ENCODE results near the gene ITGB5. TPM values are rescaled to one million over a fixed set of nuclear protein-coding genes. Genes with fewer than 3 reads are reported as not detected.

ITGB5 gene
- total RNA-seq, 1 experiment from 2014 or later: 339 TPM

DNA sequence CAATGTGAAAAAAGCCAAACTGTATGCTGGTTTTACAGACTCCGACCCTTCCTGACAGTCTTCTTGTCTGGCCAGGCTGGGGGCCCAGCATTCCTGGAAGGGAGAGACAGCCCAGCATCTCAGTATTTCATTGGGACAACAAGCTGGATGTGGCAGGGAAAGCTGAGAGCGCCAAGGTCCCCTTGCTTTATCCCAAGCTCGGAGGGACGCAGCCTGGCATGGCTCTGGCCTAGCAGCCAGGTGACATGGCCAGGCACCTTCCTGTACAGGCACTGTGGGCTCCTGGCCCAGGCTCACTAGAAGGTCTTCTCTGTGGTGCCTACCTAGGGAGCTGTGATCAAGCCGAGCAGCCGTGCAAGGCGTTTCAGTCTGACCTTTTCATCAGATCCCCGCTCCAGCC lies 124.0 kb downstream of the ITGB5 start (continued):
- TF ChIP-seq TEAD1 (CRISPR knock-in tag; IDR thresholded peaks at IDR 0.05) (no peak), JAZF1 (CRISPR knock-in tag; IDR thresholded peaks at IDR 0.05) (no peak)
- TF ChIP-seq, protein P1, sequence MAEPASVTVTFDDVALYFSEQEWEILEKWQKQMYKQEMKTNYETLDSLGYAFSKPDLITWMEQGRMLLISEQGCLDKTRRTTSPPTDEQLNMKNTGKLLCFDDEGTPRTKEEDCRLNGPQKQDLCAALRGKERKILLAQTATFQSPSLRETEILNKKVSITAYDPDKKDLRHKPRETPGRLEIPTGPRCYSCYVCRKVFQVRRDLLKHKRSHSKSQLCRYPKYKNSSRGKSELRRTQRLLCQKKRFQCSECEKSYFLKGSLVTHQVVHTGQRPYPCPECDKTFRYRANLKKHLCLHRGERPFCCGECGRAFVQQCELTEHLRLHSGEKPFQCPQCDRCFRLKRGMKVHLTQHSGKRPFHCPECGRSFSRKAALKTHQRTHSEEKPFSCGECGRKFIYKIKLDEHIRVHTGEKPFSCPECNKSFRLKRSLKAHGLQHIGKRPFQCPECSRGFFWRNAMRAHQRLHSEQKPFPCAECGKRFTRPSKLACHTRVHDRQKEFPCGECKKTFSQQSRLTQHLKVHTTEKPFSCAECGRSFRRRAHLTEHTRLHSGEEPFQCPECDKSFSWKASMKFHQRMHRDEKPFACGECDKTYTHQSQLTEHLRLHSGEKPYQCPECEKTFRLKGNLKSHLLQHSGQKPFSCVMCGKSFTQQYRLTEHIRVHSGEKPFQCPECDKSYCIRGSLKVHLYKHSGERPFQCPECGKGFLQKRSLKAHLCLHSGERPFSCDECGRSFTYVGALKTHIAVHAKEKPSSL (CRISPR knock-in tag; conservative IDR thresholded peaks at IDR 0.05): no peak

DNA sequence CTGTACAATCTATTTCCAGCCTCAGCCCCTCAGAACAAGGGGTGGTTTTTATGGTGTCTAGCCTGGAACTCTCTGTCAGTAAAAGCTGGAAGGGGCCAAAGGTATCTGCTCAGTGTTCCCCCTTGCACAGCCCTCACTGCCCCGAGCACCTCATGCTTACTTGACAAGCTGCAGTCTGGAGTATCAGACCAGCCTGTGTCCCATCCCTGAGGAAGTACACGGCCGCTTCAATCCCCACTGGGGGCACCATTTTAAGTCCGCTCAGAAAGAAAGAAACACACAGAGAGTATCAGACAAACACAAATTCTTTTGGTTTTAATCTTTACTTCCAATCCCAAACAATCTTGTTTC lies 124.5 kb downstream of the ITGB5 start:
- CTCF ChIA-PET: interaction anchor here (0.9 to 4.1 kb wide), 3 partner anchors 139 to 166 kb away, joined by 3 to 51 read pairs (median 13); no protein-coding TSS in a partner anchor
- POLR2A ChIA-PET: no interaction called here
- peaks cover 48% of the 10 kb centered on the region for H3K36me3 Mint-ChIP-seq
- H3K4me1 Mint-ChIP-seq: peaks cover 35% of the 10 kb centered on the region
- peak overlapping the region; percentile 50; the same call in 1 of the 2 replicates for H3K27ac Mint-ChIP-seq
- H3K4me3 Mint-ChIP-seq: no peak overlapping the region
- H3K9me3 Mint-ChIP-seq: no peaks in the 10 kb centered on the region
- no peak for TF ChIP-seq ATF1 (CRISPR knock-in tag; IDR thresholded peaks at IDR 0.05)
- no peak for TF ChIP-seq ZNF138 (CRISPR knock-in tag; conservative IDR thresholded peaks at IDR 0.05)
- TF ChIP-seq TCF7 (CRISPR knock-in tag; IDR thresholded peaks at IDR 0.05; ENCODE audit: low read depth): no peak
- TF ChIP-seq, protein P2, sequence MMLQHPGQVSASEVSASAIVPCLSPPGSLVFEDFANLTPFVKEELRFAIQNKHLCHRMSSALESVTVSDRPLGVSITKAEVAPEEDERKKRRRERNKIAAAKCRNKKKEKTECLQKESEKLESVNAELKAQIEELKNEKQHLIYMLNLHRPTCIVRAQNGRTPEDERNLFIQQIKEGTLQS (CRISPR knock-in tag; conservative IDR thresholded peaks at IDR 0.05): no peak
- TF ChIP-seq, protein P3, sequence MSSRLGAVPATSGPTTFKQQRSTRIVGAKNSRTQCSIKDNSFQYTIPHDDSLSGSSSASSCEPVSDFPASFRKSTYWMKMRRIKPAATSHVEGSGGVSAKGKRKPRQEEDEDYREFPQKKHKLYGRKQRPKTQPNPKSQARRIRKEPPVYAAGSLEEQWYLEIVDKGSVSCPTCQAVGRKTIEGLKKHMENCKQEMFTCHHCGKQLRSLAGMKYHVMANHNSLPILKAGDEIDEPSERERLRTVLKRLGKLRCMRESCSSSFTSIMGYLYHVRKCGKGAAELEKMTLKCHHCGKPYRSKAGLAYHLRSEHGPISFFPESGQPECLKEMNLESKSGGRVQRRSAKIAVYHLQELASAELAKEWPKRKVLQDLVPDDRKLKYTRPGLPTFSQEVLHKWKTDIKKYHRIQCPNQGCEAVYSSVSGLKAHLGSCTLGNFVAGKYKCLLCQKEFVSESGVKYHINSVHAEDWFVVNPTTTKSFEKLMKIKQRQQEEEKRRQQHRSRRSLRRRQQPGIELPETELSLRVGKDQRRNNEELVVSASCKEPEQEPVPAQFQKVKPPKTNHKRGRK (CRISPR knock-in tag; IDR thresholded peaks at IDR 0.05; ENCODE audit: borderline replicate concordance): no peak
- no peak for TF ChIP-seq OVOL2 (CRISPR knock-in tag; IDR thresholded peaks at IDR 0.05; ENCODE audit: borderline replicate concordance)
- TF ChIP-seq, protein P4, sequence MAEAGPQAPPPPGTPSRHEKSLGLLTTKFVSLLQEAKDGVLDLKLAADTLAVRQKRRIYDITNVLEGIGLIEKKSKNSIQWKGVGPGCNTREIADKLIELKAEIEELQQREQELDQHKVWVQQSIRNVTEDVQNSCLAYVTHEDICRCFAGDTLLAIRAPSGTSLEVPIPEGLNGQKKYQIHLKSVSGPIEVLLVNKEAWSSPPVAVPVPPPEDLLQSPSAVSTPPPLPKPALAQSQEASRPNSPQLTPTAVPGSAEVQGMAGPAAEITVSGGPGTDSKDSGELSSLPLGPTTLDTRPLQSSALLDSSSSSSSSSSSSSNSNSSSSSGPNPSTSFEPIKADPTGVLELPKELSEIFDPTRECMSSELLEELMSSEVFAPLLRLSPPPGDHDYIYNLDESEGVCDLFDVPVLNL (CRISPR knock-in tag; IDR thresholded peaks at IDR 0.05; ENCODE audit: borderline replicate concordance, low read depth): no peak
- TF ChIP-seq, protein P5, sequence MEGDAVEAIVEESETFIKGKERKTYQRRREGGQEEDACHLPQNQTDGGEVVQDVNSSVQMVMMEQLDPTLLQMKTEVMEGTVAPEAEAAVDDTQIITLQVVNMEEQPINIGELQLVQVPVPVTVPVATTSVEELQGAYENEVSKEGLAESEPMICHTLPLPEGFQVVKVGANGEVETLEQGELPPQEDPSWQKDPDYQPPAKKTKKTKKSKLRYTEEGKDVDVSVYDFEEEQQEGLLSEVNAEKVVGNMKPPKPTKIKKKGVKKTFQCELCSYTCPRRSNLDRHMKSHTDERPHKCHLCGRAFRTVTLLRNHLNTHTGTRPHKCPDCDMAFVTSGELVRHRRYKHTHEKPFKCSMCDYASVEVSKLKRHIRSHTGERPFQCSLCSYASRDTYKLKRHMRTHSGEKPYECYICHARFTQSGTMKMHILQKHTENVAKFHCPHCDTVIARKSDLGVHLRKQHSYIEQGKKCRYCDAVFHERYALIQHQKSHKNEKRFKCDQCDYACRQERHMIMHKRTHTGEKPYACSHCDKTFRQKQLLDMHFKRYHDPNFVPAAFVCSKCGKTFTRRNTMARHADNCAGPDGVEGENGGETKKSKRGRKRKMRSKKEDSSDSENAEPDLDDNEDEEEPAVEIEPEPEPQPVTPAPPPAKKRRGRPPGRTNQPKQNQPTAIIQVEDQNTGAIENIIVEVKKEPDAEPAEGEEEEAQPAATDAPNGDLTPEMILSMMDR (IDR thresholded peaks at IDR 0.05): no peak
- TF ChIP-seq, protein P6, sequence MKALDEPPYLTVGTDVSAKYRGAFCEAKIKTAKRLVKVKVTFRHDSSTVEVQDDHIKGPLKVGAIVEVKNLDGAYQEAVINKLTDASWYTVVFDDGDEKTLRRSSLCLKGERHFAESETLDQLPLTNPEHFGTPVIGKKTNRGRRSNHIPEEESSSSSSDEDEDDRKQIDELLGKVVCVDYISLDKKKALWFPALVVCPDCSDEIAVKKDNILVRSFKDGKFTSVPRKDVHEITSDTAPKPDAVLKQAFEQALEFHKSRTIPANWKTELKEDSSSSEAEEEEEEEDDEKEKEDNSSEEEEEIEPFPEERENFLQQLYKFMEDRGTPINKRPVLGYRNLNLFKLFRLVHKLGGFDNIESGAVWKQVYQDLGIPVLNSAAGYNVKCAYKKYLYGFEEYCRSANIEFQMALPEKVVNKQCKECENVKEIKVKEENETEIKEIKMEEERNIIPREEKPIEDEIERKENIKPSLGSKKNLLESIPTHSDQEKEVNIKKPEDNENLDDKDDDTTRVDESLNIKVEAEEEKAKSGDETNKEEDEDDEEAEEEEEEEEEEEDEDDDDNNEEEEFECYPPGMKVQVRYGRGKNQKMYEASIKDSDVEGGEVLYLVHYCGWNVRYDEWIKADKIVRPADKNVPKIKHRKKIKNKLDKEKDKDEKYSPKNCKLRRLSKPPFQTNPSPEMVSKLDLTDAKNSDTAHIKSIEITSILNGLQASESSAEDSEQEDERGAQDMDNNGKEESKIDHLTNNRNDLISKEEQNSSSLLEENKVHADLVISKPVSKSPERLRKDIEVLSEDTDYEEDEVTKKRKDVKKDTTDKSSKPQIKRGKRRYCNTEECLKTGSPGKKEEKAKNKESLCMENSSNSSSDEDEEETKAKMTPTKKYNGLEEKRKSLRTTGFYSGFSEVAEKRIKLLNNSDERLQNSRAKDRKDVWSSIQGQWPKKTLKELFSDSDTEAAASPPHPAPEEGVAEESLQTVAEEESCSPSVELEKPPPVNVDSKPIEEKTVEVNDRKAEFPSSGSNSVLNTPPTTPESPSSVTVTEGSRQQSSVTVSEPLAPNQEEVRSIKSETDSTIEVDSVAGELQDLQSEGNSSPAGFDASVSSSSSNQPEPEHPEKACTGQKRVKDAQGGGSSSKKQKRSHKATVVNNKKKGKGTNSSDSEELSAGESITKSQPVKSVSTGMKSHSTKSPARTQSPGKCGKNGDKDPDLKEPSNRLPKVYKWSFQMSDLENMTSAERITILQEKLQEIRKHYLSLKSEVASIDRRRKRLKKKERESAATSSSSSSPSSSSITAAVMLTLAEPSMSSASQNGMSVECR (CRISPR knock-in tag; IDR thresholded peaks at IDR 0.05; ENCODE audit: borderline replicate concordance): no peak
- TF ChIP-seq, protein P7, sequence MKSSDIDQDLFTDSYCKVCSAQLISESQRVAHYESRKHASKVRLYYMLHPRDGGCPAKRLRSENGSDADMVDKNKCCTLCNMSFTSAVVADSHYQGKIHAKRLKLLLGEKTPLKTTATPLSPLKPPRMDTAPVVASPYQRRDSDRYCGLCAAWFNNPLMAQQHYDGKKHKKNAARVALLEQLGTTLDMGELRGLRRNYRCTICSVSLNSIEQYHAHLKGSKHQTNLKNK (CRISPR knock-in tag; IDR thresholded peaks at IDR 0.05): no peak
- no peak for TF ChIP-seq SOX15 (CRISPR knock-in tag; IDR thresholded peaks at IDR 0.05)
- no peaks in the 10 kb centered on the region for H3K27me3 Mint-ChIP-seq (ENCODE audit: low read depth)
- no peak for ATAC-seq
- DNase-seq (ENCODE audit: low spot score): no peak

Data from WTC11 (cell line).